Mesendoderm (in vitro differentiated cells): ENCODE results near the gene ARHGAP10.

Experiments
- DNase-seq: peaks from one replicate; pipeline ENCODE4 v3.0.0; 2013
- H2AK5ac ChIP-seq: 2 replicates; pipeline ENCODE4 v1.6.1; 2013; ENCODE audit warnings: low read length, inconsistent platforms
- H2BK120ac ChIP-seq: 2 replicates; pipeline ENCODE4 v1.6.1; 2013; ENCODE audit warnings: low read depth, mild to moderate bottlenecking, low read length, moderate library complexity, mixed read lengths
- H2BK15ac ChIP-seq: replicated peaks from 2 replicates; pipeline ENCODE4 v1.6.1; 2013; ENCODE audit warnings: low read depth, mild to moderate bottlenecking, moderate library complexity
- H2BK5ac ChIP-seq: 2 replicates; pipeline ENCODE4 v1.6.1; 2013; ENCODE audit warnings: low read length, inconsistent platforms
- H3K18ac ChIP-seq: 2 replicates; pipeline ENCODE4 v1.6.1; 2013; ENCODE audit warnings: mild to moderate bottlenecking, low read length, mixed read lengths
- H3K23ac ChIP-seq: one replicate; pipeline ENCODE4 v1.6.1; 2013; ENCODE audit warnings: low read length
- H3K27ac ChIP-seq: 2 replicates; pipeline ENCODE4 v1.5.1; 2013; ENCODE audit warnings: low read depth, mild to moderate bottlenecking, inconsistent platforms, low read length, moderate library complexity
- H3K27me3 ChIP-seq: 2 replicates; pipeline ENCODE4 v1.6.1; 2013; ENCODE audit warnings: low read length, control low read depth, mild to moderate bottlenecking, inconsistent platforms; ENCODE audit not compliant: insufficient read depth, poor library complexity
- H3K36me3 ChIP-seq: 2 replicates; pipeline ENCODE4 v1.6.1; 2013; ENCODE audit warnings: low read length, inconsistent platforms; ENCODE audit not compliant: control insufficient read depth, insufficient read depth
- H3K4ac ChIP-seq: one replicate; pipeline ENCODE4 v1.6.1; 2013; ENCODE audit warnings: low read depth, mild to moderate bottlenecking, low read length, moderate library complexity
- H3K4me1 ChIP-seq: 2 replicates; pipeline ENCODE4 v1.6.1; 2013; ENCODE audit warnings: low read depth, low read length, inconsistent platforms; ENCODE audit not compliant: control insufficient read depth
- H3K4me2 ChIP-seq: 2 replicates; pipeline ENCODE4 v1.6.1; 2013; ENCODE audit warnings: low read length
- H3K4me3 ChIP-seq: 2 replicates; pipeline ENCODE4 v1.5.1; 2013; ENCODE audit warnings: mild to moderate bottlenecking, low read length
- H3K56ac ChIP-seq: one replicate; pipeline ENCODE4 v1.6.1; 2013; ENCODE audit warnings: low read length
- H3K79me1 ChIP-seq: 2 replicates; pipeline ENCODE4 v1.6.1; 2013; ENCODE audit warnings: low read length, inconsistent platforms
- H3K79me2 ChIP-seq: 2 replicates; pipeline ENCODE4 v1.6.1; 2013; ENCODE audit warnings: mild to moderate bottlenecking, low read length; ENCODE audit not compliant: control insufficient read depth, insufficient read depth
- H3K9ac ChIP-seq: 2 replicates; pipeline ENCODE4 v1.6.1; 2013; ENCODE audit warnings: low read length, inconsistent platforms
- H4K5ac ChIP-seq: one replicate; pipeline ENCODE4 v1.6.1; 2013; ENCODE audit warnings: low read length
- H4K8ac ChIP-seq: one replicate; pipeline ENCODE4 v1.6.1; 2013; ENCODE audit warnings: low read depth, mild to moderate bottlenecking, control low read depth, low read length, moderate library complexity
- WGBS: extraction: QIAGEN DNeasy Blood & Tissue Kit; methylation state at CpG from one replicate; pipeline ENCODE4 v1.1.7; 2013; ENCODE audit warnings: low lambda C conversion rate, missing lambda C conversion rate; ENCODE audit not compliant: insufficient coverage; ENCODE audit errors: extremely low coverage; 5-methylcytosine and 5-hydroxymethylcytosine counted together

ARHGAP10 gene

GRCh38 chr4:147735413-147736301, 3.8 kb downstream of the ARHGAP10 start:
- DNase-seq = no peak
- Histone ChIP-seq H2BK15ac (peak overlapping the region; percentile 42), H3K23ac (no peak overlapping the region), H3K36me3 (no peaks in the 10 kb centered on the region), H3K4me2 (no peak overlapping the region), H3K18ac (no peak overlapping the region), H2BK5ac (no peak overlapping the region), H3K56ac (no peak overlapping the region), H4K5ac (no peak overlapping the region), H3K79me1 (no peaks in the 10 kb centered on the region), H3K27me3 (no peaks in the 10 kb centered on the region), H3K4me3 (no peak overlapping the region), H3K4ac (no peak overlapping the region), H4K8ac (no peak overlapping the region), H3K9ac (no peak overlapping the region), H2AK5ac (no peak overlapping the region), H3K79me2 (no peaks in the 10 kb centered on the region), H3K4me1 (no peaks in the 10 kb centered on the region), H3K27ac (no peak overlapping the region), H2BK120ac (no peak overlapping the region)
- no CpG with 5 or more reads among the region's 6 CpGs for WGBS

GRCh38 chr4:147736458-147736857, 4.6 kb downstream of the ARHGAP10 start:
- Histone ChIP-seq H2BK120ac (no peak overlapping the region), H3K4me3 (no peak overlapping the region), H3K27me3 (no peaks in the 10 kb centered on the region), H3K4me2 (no peak overlapping the region), H3K56ac (no peak overlapping the region), H3K79me2 (no peaks in the 10 kb centered on the region), H3K23ac (no peak overlapping the region), H3K36me3 (no peaks in the 10 kb centered on the region), H3K9ac (no peak overlapping the region), H3K27ac (peak overlapping the region; percentile 3), H2AK5ac (no peak overlapping the region), H4K5ac (no peak overlapping the region), H3K79me1 (no peaks in the 10 kb centered on the region), H3K4ac (no peak overlapping the region), H3K18ac (no peak overlapping the region), H2BK15ac (no peak overlapping the region), H4K8ac (no peak overlapping the region), H3K4me1 (no peaks in the 10 kb centered on the region), H2BK5ac (no peak overlapping the region)
- peak; percentile 92 for DNase-seq
- WGBS = no CpG with 5 or more reads among the region's 3 CpGs

GRCh38 chr4:147737623-147738022, 5.7 kb downstream of the ARHGAP10 start:
- no peak overlapping the region for H2AK5ac ChIP-seq
- H3K4me1 ChIP-seq = no peaks in the 10 kb centered on the region
- no peak overlapping the region for H2BK15ac ChIP-seq
- no peak overlapping the region for H3K9ac ChIP-seq
- no peak overlapping the region for H4K5ac ChIP-seq
- DNase-seq = peak; percentile 76
- H3K79me2 ChIP-seq = no peaks in the 10 kb centered on the region
- no peak overlapping the region for H3K4me3 ChIP-seq
- no peaks in the 10 kb centered on the region for H3K27me3 ChIP-seq
- H3K23ac ChIP-seq = no peak overlapping the region
- H3K36me3 ChIP-seq = no peaks in the 10 kb centered on the region
- peak overlapping the region; percentile 66 for H3K27ac ChIP-seq
- H3K56ac ChIP-seq = no peak overlapping the region
- H3K79me1 ChIP-seq = no peaks in the 10 kb centered on the region
- H3K4ac ChIP-seq = no peak overlapping the region
- peak overlapping the region; percentile 95 for H3K18ac ChIP-seq
- no CpG with 5 or more reads among the region's 2 CpGs for WGBS
- H4K8ac ChIP-seq = no peak overlapping the region
- H3K4me2 ChIP-seq = no peak overlapping the region
- H2BK5ac ChIP-seq = no peak overlapping the region
- no peak overlapping the region for H2BK120ac ChIP-seq

GRCh38 chr4:147739239-147739823, 7.4 kb downstream of the ARHGAP10 start:
- Histone ChIP-seq H2BK120ac (no peak overlapping the region), H3K36me3 (no peaks in the 10 kb centered on the region), H3K56ac (no peak overlapping the region), H4K8ac (no peak overlapping the region), H3K23ac (no peak overlapping the region), H3K18ac (no peak overlapping the region), H3K79me2 (no peaks in the 10 kb centered on the region), H3K4me2 (no peak overlapping the region), H3K9ac (no peak overlapping the region), H2BK5ac (no peak overlapping the region), H3K27ac (no peak overlapping the region), H3K4ac (no peak overlapping the region), H2BK15ac (no peak overlapping the region), H3K4me3 (no peak overlapping the region), H3K27me3 (no peaks in the 10 kb centered on the region), H3K4me1 (no peaks in the 10 kb centered on the region), H3K79me1 (no peaks in the 10 kb centered on the region), H2AK5ac (no peak overlapping the region), H4K5ac (no peak overlapping the region)
- no CpG with 5 or more reads among the region's 7 CpGs for WGBS
- peak; percentile 62 for DNase-seq

GRCh38 chr4:147740176-147740575, 8.3 kb downstream of the ARHGAP10 start:
- Histone ChIP-seq H3K4ac (no peak overlapping the region), H3K27ac (no peak overlapping the region), H4K8ac (no peak overlapping the region), H3K56ac (no peak overlapping the region), H3K4me1 (no peaks in the 10 kb centered on the region), H2BK120ac (no peak overlapping the region), H3K27me3 (no peaks in the 10 kb centered on the region), H3K18ac (no peak overlapping the region), H4K5ac (no peak overlapping the region), H3K23ac (no peak overlapping the region), H2AK5ac (no peak overlapping the region), H3K4me2 (no peak overlapping the region), H3K79me2 (peaks cover 1% of the 10 kb centered on the region), H3K4me3 (no peak overlapping the region), H2BK15ac (no peak overlapping the region), H3K79me1 (no peaks in the 10 kb centered on the region), H3K36me3 (no peaks in the 10 kb centered on the region), H2BK5ac (no peak overlapping the region), H3K9ac (no peak overlapping the region)
- no peak for DNase-seq
- WGBS = no CpG with 5 or more reads among the region's 3 CpGs
